NCI-H128 (cell line): ENCODE data around the gene TPPP2.

Experiments
- DNase-seq: peaks from one replicate; lab custom pipeline; 2025; ENCODE audit not compliant: unreplicated experiment; lab: John Stamatoyannopoulos, UW

Gene TPPP2

DNA sequence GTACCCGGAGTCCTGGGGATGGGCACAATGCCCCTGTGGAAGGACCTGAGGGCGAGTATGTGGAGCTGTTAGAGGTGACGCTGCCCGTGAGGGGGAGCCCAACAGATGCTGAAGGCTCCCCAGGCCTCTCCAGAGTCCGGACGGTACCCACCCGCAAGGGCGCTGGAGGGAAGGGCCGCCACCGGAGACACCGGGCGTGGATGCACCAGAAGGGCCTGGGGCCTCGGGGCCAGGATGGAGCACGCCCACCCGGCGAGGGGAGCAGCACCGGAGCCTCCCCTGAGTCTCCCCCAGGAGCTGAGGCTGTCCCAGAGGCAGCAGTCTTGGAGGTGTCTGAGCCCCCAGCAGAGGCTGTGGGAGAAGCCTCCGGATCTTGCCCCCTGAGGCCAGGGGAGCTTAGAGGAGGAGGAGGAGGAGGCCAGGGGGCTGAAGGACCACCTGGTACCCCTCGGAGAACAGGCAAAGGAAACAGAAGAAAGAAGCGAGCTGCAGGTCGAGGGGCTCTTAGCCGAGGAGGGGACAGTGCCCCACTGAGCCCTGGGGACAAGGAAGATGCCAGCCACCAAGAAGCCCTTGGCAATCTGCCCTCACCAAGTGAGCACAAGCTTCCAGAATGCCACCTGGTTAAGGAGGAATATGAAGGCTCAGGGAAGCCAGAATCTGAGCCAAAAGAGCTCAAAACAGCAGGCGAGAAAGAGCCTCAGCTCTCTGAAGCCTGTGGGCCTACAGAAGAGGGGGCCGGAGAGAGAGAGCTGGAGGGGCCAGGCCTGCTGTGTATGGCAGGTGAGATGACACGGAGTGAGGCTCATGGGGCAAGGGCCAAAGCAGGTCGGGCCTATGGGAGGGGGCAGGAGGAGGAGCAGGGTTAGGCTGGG lies 44.6 kb downstream of the TPPP2 start:
- no peak for DNase-seq

DNA sequence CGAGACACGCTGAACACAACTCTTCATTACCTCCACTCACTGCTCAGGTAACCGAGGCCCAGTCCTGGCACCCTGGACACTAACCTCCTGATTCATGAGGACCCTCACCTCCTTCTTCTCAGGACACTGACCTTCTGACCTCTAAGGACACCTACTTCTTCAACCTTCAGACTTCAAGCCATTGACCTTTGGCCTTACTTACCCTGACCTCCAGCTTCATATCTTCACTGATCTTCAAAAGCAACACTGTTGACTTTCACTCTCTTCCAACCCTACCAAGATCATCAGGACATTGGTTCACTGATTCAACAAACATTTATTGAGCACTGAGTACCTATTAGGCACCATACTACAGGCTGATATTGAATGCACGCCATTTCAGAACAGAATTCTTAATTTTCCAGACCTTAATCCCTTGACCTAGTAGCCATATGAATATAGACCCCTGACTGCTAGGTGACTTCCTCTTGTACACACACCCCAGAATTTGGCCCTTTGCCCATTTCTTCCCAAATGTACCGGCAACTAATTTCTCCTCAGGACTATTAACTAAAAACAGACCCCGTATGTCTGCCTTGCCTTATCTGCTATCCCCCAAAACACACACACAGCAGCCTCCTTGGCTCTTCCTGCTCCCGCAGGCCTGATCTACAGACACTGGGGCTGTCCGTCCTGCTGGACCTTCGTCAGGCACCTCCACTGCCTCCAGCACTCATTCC lies 45.9 kb downstream of the TPPP2 start:
- no peak for DNase-seq

DNA sequence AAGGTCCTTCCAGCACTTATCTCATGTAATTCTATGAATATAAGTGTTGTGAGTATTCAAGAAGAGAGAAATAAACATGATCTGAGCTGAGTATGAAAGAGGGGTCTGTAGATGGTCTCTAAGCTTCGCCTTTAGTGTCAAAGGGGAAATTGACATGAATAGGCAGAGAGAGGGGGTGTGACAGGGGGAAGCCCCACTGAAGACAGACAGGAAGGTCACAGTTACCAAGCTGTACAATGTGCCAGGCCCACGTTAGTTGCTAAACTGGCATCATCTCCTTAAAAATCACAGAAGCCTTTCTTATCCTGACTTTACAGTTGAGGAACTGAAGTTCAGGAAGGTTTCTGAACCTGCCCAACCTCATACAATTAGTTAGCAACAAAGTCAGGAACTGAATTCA lies 47.7 kb downstream of the TPPP2 start:
- no peak for DNase-seq

DNA sequence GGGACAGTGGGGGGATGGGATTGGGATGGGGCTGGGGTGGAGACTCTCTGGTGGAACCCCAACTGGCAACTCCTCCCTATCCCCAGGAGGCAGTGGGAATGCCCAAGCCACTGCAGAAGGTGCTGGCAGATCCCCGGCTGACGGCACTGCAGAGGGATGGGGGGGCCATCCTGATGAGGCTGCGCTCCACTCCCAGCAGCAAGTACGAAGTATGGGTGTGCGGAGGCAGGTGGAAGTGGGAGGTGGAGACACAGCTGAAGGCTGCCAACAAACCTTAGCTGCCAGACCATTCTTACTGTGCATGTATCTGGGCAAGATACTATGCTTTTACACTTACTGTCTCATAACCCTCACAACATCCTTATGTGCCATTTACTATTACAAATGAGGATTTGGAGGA lies 48.3 kb downstream of the TPPP2 start:
- no peak for DNase-seq

DNA sequence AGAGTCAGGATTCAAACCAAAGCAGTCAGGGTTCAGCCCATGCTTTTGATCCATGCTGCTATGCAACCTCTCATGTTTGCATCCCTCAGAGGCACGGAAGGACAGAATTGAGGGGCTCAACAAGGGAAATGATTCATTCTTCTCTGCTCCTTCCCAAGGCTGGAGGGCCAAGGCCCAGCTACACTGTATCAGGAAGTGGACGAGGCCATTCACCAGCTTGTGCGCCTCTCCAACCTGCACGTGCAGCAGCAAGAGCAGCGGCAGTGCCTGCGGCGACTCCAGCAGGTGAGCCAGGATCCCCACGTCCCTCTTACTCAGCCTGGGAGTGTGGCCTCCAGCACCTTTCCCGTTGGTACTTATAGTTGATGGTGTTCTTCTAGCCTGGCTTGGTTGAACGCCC lies 48.7 kb downstream of the TPPP2 start:
- no peak for DNase-seq

DNA sequence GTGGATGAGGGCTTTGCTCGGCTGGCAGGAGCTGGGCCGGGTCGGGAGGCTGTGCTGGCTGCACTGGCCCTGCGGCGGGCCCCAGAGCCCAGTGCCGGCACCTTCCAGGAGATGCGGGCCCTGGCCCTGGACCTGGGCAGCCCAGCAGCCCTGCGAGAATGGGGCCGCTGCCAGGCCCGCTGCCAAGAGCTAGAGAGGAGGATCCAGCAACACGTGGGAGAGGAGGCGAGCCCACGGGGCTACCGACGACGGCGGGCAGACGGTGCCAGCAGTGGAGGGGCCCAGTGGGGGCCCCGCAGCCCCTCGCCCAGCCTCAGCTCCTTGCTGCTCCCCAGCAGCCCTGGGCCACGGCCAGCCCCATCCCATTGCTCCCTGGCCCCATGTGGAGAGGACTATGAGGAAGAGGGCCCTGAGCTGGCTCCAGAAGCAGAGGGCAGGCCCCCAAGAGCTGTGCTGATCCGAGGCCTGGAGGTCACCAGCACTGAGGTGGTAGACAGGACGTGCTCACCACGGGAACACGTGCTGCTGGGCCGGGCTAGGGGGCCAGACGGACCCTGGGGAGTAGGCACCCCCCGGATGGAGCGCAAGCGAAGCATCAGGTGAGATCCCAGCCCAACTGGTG lies 51.6 kb downstream of the TPPP2 start:
- no peak for DNase-seq
